Activated CD4-positive, alpha-beta T cell treated with anti-CD3 and anti-CD28 coated beads, Interleukin-2, amount 50 U/mL, for 4 hours (primary cell): ENCODE measurements around the gene PRKCE.
"Not testable (repeated sequence)": the region's sequence is repeated elsewhere in the genome, so short reads cannot be mapped to it uniquely, and the experiment has no call there.

ENCODE experiments used
- DNase-seq, 2 experiments: peaks; one replicate each; pipeline ENCODE4 v3.0.0-alpha.2; 2020

PRKCE gene

DNA sequence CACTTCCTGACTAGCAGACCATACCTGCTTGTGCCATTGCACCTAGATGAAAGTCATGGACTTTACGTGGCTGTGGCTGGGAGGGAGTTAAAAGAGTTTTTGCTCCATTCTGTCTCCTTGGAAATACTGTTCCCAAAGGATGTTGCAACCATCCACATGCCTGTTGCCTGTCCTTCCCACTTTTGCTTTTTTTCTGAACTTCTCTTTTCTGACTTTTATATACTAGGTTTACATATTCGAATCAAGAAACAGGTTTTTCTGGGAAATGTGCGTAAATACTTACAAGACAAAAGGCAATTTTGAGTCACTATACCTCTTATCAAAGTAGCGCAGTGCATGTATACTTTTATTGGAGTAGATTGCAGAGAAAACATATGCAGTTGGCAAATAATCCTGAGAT lies 244.8 kb downstream of the PRKCE start:
- DNase-seq: no peak

DNA sequence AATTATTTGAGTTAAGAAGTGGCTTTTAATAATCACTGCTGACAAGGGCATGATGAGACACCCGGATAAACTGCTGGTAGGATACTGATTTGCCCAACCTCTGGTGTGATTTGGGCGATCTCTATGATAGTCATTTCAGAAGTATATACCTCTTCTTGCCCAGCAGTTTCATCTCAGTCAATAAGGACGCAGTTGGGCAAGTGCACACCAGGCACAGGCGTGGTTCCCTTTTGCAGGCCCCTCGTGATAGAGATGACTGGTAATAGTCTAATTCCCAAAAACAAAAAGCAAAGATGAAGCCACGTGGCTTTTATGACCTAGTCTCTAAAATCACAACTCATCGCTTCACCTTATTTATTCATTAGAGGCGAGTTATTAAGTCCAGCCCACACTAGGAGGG lies 246.4 kb downstream of the PRKCE start:
- no peak for DNase-seq

DNA sequence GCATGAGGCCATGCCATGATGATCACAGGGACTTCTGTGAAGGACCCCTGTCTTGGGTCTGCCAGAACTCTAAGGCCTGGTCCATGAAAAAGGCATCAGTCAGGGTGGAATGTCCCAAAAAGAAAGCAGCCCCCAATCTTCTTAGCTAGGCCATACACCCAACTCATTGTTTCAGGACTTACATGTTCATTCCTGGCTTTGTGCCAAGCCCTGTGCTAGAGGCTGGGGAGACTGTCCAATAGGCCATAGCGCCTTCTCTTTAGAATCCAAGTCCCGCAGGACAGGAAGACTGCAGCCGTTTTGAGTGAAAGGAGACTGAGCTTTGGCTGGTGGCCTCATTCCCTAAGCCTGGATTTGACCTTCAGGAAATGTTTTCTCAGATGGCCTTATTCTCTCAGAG lies 247.3 kb downstream of the PRKCE start:
- no peak for DNase-seq

DNA sequence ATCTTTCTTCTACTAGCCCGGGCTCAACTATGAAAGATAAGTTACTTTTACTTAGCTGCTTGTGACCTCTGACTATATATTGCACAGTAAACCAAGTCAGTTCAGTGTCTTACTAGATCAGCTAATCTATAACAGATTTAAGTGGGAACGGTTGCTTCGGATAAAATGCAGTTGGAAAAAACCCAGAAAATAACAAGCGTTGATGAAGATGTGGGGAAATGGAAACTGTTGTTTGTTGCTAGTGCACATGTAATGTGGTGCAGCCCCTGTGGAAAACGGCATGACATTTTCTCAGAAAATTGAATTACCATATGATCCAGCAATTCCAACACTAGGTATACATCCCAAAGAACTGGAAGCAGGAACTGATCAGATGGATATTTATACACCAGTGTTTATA lies 248.5 kb downstream of the PRKCE start:
- no peak for DNase-seq

DNA sequence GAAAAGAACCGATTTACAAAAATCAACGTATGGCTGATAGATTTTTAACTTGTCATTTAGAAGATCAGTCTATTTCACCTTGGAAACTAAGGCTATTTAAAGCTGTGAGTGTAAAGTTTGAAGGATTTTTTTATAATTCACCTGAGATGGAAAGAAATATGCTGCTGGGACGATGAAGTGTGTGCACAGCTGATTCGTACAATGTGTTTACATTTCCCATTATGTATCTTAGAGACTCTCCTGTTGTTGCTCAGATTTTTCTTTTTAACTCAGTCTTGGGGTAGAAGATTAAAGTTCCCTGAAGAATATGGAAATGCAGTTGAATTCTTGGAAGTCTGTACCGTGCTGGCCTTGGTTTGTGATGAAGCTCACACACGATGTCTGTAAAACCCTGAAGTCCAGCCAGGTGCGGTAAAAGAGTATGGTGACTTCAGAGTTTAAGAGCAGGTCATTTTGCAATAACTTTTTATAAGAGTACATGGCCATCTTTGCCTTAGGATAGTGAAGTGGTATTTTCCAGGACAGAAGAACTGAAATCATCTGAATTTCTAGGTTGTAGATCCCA lies 250.1 kb downstream of the PRKCE start:
- DNase-seq: no peak

DNA sequence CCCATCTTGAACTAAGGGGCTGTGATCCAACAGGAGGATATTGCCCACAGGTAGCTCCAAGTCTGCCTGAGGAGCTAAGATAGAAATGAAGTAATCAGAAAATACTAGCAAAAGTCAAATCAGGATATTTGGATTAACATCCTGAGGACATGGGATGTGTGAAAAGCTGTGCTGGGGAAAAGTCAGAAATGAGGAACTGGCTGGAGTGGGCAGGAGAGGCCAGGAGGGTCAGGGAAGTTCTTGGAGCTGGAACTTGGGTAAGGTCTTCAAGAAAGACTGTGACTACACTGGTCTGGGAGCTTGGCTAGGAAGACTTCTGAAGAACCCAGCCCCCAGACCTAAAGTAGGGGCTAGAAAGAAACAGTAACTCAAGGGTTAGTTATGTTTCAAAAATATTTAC lies 250.9 kb downstream of the PRKCE start:
- DNase-seq: no peak

DNA sequence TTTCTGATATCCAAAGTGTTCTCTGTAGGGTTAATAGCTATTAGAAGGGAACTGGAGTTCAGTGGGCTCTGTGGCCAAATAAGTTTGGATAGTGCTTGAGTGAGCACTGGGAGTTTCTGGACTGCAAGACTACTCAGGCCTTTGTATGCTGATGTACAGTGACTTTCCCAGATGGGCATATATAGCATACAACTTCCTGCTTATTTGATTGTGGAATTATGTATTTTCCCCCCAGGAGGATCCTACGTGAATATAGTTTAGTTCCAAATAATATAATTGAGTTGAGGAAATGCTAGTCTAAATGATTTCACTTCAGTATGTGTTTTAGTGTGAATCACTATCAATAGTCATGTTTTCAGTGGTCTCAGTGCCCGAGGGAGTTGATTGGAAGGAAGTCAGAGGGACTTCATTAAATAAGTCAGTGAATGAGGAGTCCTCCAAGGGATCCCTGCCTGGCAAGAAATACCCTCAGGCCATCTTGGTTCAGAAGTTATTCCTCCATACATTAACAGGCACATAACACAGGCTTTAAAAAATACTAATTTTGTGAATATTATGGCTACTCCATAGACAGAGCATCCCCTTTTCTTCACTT lies 251.4 kb downstream of the PRKCE start:
- no peak for DNase-seq

DNA sequence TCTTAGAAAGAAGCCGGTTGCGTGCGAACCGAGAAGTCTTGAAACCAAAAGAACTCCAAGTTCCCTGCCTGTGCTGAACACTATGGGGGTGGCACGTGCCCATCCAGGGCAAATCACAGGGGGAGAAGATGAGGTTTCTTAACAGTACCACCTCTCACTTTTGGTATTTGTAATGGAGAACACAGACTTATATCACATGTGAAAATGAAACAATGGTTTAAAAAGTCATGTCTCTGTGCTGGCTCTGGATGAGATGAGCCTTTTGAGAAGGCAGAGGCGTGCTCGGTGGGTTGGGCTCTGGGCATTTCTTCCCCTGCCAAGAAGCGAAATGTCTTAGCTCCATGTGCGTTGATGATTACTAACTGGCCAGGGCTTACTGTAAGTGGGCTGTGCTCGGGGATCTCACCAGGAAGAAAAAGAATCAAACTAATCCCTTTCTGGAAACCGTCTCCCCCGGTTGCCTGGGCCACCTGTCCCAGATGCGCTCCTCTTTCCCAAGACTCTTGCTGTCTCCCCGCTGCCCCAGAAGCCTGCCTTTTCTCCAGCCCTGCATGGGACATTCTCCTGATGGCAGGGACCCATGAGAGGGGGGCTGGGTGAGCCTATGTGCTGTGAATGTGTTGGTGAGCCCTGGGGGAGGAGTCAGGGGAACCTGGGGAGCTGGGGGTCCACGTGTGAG lies 252.9 kb downstream of the PRKCE start:
- no peak for DNase-seq

DNA sequence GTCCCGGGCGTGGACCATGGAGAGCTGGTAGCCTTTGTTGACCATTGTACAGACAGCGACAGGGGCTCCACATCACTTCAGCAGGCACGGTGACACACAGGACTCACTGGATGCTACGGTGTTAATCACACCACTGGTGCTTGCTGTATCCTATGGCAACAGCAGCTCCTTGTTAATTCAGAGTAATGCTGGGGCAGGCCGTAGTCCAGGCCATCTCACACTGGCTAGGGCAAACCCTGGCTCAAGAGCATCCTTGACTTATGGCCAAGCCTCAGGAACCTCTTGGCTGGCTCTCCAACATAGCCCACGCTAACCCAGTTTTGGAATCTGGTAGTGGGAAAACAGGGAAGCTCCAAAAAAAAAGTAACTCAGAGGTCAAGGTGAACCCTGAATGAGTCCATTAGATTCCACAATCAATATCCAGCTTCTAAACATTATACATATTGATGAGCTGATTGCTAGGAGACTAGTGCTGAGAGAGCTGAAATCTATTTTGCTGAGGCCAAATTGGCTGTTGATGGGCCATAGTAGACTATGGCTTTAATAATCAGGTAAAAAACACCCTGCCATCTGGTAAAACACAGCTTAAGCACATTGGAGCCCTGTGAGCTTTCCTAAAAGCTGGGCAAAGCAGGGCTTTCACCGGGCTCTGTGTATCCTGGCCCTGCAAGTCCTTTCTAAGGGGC lies 253.6 kb downstream of the PRKCE start:
- DNase-seq: no peak

DNA sequence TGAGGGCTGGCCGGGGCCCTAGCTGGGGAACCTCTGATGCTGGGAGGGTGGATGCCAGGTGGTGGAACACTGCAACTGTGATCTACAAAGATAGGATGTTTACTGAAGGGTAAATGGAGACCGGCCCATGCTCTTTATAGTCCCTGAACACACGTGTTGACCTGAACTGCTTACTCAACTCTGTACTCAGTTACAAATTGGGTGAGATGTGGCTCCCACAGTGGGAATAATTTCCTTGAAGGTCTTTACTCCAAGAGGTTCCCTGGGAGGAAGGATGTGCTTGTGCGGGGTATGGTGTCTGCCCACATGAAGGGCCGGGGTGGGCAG lies 254.1 kb downstream of the PRKCE start:
- DNase-seq: no peak

DNA sequence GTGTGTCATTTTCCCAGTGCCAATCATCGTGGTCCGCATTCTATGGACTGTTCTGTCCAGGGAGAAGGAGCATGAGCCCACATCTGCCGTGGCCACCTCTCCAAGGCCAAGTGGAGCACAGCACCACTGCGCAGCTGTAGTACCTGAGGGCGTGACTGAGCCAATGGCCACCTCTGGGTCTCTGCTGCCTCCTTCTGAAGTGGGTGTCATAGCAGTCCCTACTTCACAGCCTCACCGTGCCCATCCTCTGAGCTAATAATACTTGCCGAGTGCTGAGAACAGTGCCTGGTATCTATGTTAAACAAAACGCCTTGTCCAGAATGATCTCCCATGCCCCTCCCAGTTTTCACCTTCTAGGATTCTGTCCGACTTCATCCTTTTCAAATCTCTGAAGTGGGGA lies 256.1 kb downstream of the PRKCE start:
- no peak for DNase-seq

DNA sequence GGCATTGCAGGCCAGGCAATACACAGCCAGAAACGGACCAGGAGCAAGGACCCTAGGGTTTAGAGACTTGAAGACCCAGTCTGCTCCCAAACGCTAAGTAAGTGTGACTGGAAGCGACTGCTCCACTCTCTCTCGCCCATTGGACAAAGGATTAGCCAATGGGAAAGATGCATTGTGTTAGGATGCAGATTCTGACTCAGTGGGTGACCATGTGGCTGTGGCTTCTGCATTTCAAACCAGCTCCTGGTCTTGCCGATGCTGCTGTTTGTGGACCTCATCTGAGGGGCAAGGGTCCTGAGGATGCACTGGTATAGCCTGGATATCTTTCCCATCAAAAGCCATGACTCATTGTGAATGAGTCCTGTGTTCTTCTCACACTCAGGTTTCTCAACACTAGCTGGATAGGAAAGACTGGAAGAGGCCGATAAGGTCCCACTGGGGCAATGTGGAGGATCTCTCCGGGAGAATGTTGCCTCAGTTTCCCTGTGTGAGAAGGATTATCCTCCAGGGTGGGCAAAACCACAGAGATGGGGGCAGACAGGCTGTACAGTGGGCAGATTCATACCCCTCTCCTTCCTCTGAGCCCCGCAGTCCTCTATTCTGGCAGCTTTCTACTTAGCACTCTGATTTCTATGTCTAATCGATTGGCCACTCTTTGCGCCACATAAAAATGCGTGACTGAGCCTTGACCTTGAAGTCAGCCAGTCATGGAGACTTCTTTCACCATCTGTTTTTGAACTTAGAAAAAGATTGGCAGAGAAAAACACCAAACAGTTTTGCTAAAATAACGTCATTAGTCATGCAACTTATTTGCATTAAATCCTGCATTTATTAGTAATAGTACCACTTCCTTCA lies 257.1 kb downstream of the PRKCE start:
- no peak for DNase-seq

DNA sequence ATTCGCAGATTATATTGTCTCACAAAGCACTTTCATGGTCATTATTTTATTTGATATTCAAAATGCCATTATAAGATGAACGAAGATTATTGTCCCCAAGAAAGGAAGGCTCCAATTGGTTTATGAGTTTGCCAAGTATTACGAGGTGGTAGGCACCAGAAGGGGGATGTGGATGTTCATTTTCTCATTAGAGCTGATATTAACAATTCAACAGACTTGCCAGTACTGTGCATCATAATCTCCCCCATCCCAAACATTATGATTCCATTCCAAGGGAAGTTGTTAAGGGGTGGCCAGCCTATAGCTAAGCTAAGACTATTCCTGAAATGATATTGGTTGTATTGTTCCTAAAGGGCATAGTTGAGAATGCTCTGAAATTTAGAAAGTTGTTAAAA lies 257.7 kb downstream of the PRKCE start:
- no peak for DNase-seq

DNA sequence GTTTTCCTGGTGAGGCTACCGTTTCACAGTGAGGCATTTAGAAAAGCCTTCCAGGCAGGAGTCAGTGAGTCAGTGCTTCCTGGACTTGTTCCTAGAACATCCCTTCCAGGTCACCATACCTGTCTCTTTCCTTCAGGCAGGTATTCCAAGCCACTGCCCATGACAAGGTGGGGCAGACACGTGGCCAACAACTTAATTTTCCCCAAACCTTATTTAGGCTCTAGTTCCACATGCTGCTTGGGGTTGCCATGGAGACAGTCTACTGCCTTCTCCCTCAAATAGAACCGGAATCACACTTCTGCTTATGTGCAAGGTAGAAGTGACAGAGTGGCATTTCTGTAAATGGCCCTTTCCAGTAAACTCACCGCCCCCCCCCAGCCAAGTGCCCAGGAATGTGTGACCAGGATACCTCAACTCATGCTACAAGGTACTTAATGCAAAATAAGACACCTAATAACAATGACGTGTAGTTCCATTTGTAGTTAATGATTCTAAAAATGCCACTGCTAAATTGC lies 258.3 kb downstream of the PRKCE start:
- no peak for DNase-seq

DNA sequence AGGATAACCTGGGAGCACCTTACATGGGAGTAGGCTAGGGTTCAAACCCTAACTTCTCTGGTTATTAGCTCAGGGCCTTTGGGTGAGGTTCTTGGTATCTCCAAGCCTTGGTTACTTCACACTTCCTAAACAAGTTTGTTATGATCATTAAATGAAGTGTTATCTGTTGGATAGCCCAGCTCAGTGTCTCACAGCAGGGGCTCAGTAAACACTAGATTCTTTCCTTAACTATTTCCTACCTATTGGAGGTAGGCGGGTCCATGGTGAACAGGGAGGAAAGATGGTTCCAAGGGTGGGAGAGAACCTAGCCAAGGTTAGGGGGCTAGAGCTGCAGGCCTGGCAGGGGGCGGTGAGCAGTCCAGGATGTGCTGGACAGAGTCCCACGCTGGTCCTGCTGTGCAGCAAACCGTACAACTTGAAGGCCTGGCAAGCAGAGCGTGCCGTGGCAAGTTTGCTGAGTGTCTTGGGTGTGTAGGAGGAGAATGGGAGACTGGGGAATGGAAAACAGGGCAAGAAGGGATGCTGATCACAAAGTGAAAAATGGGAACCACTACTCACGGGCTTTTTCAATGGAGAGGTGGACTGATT lies 259.1 kb downstream of the PRKCE start:
- no peak for DNase-seq

DNA sequence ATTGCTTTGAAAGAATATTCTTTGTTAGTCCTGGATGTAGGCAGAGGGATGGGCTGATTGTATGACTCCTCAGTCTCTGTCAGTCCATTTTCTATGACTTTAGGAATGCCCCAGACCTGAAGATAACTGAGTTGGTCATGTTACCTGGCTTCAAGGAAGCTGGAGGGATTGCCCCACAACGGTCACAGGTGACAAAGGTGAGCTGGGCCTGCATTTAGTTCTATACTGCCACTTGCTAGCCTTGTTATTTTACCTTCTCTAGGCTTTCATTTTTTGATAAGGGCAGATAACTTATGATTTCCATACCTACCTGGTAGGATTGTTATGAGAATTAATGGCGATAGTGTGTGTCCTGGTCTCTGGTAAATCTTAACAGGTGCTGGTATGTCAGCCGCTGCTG lies 260.1 kb downstream of the PRKCE start:
- no peak for DNase-seq

DNA sequence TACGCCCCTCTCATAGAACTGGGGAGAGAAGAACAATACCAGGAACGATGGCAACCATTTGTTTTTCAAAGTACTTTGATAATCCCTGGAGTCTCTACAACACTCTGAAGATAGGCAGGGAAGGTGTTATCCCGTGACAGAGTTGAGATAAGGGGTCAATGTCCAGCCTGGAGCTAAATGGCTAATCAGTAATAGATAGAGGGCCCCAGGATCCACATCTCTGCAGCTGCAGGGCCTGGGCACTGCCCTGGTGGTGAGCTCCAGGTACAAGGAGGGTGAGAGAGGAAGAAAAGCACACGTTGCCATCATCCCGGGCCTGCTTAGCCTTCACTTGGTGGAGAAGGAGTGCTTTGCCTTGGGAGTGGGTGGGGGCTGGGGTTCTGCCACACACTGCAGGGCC lies 260.6 kb downstream of the PRKCE start:
- DNase-seq: no peak

DNA sequence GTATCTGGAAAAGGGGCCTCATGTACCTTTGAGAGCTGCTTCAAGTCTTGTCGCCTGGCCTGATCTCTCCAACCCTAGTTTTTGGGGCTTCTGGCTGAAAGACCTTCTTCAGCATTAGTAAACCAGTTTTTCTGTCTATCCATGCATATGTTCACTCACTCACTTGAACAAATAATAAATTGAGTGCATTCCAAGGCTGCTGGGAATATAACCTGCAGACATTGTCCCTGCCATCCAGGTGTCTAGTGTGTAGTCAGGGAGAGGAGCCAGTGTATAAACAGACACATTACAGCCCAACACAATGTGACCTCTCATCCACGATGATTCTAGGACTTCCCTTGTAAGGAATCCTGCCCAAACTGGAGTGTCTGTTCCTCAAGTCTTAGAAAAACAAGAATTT lies 262.1 kb downstream of the PRKCE start:
- no peak for DNase-seq

DNA sequence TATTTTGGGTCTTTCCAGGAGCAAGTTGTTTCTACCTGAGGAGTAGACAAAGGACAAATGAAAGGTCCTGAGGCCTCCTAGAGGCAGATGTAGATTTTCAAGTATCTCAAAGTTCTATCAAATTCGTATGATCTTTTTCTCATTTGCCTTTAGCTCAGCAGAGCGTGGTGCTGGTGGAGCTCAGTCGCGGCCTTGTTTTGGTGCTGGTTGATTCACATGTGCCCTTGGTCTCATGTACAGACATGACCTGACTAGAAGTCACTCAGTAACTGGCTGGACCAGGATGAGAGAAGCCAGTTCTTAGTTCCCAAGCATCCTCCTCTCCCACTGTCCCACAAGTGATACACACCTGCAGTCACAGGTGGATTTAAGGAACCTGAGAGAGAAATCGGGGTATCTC lies 264.0 kb downstream of the PRKCE start:
- DNase-seq: no peak

DNA sequence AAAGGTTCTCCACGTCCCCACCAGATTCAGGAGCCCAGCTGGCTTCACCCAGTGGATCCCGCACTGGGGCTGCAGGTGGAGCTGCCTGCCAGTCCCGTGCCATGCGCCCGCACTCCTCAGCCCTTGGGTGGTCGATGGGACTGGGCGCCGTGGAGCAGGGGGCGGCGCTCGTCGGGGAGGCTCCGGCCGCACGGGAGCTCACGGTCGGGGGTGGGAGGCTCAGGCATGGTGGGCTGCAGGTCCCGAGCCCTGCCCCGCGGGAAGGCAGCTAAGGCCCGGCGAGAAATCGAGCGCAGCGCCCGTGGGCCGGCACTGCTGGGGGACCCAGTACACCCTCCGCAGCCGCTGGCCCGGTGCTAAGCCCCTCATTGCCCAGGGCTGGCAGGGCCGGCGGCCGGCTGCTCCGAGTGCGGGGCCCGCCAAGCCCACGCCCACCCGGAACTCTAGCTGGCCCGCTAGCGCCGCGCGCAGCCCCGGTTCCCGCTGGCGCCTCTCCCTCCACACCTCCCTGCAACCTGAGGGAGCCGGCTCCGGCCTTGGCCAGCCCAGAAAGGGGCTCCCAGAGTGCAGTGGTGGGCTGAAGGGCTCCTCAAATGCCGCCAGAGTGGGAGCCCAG lies 266.2 kb downstream of the PRKCE start:
- DNase-seq: not testable (repeated sequence)

DNA sequence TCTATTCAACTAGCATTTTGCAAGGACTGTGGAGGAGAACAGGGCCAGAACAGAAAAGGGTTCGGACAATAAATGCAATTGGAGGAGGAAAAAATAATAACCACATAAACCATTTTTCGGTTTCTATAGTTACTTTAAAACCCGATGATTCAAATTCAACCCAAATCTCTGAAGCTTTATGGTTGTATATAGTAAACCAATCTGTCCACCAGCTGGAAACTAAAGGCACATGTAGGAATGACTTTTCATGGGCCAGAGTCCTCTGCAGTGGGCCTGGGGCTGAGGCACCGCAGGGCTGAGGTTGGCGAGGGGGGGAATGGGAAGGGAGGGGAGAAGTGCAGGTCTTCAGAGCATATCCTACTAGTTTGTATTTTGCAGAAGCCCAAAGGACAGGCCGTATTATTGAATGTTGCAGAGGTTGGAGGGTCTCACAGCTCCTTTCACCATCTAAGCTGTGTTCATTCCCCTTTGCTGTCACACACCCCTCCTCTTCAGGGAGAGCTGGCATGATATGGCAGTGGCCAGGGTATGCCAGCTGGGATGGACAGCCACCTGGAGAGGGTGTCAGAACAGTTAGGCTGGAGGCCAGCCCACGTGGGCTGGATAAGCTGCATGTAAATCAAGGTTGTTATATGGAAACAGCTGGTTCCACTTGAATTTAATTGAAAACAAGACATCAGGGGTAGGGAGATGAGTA lies 267.1 kb downstream of the PRKCE start:
- no peak for DNase-seq

DNA sequence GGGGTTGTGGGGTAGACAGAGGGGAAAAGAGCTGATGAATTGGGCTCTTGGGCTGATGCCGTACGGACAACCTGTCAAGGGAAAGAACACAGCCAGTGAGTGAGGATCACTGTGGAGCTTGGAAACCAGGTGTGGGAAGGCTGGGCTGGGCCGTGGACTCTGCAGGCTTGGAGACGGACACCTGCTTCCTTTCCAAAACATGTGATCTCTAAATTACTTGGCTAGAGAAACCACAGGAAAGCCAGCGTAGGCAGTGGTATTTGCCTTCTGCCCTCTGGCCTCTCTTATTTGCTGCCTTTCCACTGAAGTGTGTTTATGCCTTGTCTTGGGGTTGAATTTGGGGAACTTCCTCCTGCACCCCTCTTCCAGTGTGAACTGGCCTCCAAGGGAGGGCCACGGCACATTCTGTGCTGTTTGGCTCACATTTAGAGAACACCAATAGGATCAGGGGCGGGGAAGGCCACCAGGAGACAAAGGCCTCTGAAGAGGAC lies 267.7 kb downstream of the PRKCE start:
- DNase-seq: no peak
